NK-92 treated with Interleukin-12 subunit alpha and Interleukin-12 subunit beta, amount 100 ng/mL, for 24 hours (cell line): ENCODE results near the gene NWD2.

Experiments used
- DNase-seq: peaks from one replicate; lab custom pipeline; 2025; lab: John Stamatoyannopoulos, UW

NWD2 gene

DNA sequence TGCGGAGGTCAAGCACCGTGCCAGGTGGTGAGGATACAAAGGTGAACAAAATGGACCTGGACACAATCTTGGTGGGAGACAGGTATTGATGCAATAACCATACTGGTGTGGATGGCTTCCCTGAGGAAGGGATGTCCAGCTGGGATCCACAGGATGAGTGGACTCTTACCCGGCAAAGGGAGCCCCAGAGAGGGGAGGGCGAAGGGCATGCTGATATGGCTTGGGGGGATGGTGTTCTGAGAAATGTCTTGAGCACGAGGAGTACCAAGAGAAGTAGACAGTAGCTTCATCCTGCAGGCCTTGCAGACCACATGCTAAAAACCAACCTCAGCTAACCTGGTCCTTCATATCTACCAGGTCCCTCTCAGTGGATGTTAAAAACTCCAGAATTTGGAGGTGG is 220.8 kb downstream of the NWD2 start:
- no peak for DNase-seq

DNA sequence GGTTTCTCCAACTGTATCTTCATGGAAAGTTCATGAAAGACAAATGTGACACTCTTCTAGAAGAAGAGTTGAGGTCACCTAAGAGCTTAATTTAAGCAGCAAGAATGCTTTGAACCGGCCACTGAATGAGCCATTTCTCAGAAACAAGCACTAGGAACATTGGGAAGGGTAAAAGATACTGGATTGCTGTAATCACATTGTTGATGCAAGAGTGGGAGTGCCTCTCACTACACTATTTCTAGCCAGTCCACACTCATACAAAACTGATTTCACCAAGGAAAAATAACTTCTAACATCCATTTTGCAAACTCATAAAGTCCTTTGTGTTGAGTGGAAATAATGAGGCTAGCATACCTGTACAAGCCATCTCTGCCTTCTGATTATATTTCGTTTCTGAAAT is 221.3 kb downstream of the NWD2 start:
- no peak for DNase-seq

DNA sequence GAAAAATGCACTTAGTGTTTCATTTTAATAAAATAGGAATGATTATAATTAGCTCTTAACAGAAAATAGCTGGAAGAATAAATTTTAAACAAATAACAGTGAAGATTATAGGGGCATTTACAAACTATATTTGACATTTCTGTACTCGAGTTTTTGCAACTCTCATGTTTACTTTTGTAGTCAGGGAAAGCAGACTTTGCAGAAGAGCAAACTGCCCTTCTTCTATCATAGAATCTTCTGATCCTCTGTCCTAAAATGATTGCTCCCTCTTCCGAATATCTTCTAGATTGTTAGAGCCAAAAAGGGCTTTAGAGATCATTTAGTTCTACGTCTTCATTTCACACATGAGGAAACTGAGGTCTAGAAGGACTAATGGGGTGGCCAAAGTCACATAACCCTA is 222.7 kb downstream of the NWD2 start:
- DNase-seq: no peak

DNA sequence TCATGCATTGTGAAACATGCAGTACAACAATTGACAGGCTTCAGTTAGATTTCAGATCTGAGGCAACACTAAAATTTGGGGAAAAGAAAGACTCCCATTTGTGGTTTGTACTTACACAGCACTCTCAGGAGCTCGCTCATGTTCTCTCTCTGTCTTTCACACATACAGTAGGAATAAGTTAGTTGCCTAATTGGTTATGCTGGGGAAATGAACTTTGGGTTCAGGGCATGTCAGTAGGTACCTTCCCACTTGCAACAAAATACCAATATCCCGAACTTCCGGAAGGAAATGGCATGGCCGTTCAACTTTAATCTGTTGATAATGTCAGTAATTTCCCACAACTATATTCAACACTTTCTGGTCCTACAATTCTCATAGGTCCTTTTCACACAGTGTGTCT is 223.3 kb downstream of the NWD2 start:
- DNase-seq: no peak

DNA sequence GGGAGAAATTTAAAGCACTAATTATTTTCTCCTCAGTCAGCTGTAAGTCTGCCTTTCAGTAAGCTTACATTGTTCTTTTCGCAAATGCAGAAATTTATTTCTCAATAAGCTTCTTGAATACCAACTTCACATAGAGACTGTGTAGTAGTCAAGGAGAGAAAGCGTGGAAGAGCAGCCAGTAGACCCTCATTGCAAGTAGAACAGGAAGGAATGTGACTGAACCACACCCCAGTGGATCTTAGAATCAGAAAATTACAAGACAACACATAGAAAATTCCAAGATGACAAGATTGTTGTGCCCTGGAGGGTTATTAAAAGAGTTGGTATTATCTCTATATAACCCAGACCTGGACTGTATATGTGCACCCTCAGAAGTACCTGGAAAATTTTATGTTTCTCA is 224.7 kb downstream of the NWD2 start:
- DNase-seq: no peak

DNA sequence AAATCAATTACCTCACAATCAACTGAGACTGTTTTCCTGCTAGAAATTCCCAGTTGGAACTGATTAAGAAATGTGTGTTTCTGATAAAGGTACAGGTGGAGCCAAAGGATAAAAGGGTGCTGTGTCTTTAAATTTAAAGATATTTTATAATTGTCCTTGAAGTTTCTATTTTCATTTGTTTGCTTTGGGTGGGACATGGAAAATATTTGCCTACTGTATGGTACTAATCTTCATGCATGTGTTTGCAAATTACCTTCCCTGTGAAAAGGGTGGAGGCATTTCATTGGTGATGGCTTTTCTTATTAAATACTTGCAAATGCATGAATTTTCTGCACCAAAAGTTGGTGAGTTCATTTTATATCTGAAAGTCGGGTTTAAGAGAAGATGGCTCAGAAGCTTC is 225.7 kb downstream of the NWD2 start:
- DNase-seq: no peak

DNA sequence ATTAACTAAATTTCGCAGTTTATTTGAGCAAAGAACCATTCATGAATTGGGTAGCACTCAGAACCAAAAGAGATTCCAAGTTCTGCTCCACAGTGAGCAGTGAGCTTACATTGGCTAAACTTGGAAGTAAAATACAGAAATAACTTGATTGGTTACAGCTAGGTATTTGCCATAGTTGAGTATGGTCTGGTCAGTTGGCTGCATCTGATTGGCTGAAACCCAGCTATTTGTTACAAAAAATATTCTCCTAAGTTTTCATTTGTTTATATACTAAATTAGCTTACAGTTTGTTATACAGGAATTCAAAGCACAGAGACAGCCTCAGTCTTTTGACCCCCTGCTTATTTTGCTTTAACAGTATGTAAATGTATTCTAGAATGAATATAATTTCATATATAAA is 226.6 kb downstream of the NWD2 start:
- DNase-seq: no peak

DNA sequence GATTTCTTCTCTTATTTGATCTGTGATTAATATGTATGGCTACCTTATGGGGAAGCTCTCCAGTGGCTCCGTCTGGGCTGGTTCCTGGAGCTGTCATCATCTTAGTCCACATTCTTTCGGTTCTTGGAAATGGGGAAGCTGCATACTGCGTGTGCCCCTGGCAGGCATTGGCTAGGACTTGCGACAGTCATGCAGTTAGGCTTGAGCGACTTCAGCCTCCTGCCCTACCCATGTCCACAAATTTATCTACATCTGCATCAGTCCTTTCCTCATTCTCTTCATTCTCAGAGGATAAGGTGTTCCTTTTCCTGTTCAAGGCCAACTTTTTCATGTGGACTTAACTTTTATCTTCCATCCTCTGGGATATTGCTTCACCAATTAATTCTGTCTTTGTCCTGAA is 227.4 kb downstream of the NWD2 start:
- no peak for DNase-seq

DNA sequence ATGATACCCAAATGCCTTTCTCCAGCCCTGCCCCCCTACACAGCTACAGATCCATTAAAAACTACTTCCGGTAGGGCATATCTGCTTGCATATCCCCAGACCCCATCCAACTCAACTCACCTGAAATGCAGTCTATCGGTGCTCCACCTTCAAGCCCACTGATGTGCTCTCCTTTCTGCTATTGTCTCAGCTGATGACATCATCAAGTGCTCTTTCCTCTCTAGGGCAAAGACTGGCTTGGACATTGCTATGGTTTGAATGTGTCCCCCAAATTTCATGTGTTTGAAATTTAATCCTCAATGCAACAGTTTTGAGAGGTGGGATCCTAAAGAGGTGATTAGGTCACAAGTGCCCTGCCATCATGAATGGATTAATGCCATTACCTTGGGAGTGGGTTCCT is 229.3 kb downstream of the NWD2 start:
- no peak for DNase-seq

DNA sequence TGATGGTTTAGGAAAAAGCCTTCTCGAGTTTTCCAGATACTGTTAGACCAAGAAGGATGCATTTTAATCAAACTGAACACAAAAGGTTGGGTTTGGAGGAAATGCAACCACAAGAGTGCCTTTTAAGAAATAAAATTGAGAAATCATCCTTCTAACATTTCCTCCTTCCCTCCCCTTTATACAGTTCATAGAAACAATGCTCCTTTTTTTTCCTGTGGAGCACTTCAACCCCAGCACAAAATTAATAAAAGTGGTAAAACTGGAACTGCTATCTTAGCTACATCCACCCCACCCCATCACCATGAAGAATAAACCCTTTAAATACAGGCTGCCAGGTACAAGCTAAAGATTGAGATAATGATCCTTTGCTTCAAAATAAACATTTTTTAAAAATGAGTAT is 230.5 kb downstream of the NWD2 start:
- no peak for DNase-seq

DNA sequence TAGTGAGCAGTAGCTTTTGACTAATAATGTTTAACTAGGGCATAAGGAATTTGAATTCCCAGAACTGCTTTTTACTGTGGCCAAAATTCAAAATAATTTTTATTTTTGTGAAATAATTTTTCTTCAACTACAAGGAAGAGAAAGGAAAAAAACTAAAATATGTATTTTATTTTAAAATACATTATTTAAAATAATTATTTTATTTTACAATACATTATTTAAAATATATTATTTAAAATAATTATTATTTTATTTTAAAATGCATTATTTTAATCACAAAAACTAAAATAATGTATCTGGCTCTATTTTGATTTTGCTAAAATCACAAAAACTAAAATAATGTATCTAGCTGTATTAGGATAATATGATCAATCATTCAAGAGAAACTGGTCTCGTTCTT is 231.2 kb downstream of the NWD2 start:
- no peak for DNase-seq

DNA sequence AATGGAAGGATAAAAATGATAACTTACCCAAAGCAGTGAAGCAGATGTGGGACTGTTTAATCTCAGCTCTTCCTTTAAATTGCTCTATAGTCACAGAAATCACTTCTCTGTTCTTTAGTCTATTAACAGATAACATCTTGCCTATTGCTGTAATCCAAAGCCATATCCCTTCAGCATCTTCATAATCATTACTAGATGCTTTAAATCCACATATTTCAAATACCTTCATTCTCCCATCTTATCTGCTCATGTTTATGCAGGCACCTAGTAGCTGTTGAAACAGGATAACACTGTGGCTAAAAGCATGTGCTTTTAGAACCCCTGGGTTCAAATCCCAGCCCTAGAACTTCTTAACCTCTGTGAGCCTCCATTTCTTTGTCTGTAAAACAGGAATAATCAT is 231.7 kb downstream of the NWD2 start:
- DNase-seq: no peak

DNA sequence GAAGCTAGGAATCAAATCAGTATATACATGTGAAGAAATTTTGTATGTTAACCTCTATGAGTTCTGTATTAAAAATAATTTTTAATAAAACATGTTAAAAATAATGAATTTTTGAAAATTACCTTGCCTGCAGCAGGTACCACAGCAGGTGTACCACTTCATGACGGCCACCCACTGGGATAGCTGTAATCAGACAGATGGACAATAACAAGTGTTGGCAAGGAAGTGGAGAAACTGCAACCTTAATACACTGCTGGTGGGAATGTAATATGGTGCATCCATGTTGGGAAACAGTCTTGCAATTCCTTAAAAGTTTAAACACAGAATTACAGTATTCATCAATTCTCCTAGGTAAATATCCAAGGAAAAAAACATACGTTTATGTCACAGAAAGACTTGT is 232.1 kb downstream of the NWD2 start:
- DNase-seq: no peak

DNA sequence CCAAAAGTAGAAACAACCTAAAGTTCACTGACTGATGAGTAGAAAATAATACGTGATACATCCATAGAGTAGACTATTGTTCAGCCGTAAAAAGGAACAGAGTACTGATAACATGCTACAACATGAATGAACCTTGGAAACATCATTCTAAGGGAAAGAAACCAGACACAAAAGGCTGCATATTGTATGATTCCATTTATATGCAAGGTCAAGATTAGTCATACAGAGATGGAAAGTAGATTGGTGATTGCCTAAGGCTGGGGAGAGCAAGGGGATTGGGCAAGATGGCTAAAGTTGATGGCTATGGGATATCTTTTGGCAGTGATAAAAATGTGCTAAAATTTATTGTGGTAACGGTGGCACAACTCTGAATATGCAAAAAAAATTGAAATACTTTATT is 232.6 kb downstream of the NWD2 start:
- no peak for DNase-seq

DNA sequence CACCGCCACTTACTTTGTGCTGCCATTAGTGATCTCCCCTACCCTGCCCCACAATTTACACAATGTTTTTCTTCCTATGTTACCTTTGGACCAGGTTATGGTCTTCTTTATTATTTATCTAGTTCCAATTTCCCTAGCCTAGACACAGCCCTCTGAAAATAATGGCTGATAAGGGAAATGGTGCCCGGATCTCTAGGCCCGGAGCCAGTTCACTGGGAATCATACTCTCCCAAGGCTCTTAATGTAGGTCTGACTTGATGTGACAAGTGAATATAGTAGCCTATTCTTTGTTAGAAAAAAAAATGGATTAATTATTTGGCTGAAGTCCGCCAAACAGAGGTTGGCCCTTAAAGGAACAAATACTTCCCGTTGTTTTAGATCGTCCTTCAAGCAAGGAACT is 233.6 kb downstream of the NWD2 start:
- no peak for DNase-seq

DNA sequence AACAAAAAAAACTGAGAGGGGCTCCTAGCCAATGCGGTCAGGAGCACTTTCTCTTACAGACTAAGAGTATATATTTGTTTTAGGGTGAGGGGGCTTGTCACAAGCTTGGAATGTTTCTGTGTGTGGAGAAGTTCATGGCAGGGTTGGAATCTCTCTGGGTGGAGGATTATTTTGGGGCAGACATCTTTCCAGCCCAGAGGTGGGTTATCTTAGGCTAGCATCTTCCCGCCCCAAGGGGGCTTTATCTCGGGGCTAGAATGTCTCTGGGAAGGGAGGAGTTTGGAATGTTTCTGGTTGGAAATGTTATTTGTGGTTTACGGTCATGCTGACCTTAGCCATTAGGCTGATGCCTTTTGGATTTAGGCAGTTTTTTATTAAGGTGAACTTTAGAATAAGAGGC is 236.0 kb downstream of the NWD2 start:
- no peak for DNase-seq

DNA sequence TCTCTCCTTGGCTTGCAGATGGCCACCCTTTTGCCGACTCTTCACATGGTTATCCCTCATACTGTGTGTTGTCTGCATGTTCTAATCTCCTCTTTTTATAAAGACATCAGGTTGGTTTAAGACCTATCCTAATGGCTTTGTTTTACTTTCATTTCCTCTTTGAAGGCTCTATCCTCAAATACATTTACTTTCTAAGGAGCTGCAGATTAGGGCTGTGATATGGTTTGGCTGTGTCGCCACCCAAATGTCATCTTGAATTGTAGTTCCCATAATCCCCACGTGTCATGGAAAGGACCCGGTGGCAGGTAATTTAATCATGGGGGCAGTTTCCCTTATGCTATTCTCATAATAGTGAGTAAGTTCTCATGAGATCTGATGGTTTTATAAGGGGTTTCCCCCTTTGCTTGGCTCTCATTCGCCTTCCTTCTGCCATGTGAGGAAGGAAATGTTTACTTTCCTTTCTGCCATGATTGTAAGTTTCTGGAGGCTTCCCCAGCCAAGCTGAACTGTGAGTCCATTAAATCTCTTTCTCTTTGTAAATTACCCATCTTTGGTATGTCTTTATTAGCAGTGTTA is 237.1 kb downstream of the NWD2 start:
- DNase-seq: no peak

DNA sequence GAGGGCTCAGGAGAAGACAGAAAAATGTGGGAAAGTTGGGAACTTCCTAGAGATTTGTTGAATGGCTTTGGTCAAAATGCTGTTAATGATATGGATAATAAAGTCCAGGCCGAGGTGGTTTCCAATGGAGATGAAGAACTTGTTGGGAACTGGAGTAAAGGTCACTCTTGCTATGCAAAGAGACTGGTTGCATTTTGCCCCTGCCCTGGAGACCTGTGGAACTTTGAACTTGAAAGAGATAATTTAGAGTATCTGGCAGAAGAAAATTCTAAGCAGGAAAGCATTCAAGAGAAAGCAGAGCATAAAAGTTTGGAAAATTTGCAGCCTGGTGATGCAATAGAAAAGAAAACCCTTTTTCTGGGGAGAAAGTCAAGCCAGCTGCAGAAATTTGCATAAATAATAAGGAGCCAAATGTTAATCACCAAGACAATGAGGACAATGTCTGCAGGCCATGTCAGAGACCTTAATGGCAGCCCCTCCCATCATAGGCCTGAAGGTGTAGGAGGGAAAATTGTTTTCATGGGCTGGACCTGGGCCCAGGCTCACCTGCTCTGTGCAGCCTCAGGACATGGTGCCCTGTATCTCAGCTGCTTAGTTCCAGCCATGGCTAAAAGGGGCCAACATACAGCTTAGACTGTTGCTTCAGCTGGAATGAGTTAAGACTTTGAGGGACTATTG is 237.8 kb downstream of the NWD2 start:
- no peak for DNase-seq

DNA sequence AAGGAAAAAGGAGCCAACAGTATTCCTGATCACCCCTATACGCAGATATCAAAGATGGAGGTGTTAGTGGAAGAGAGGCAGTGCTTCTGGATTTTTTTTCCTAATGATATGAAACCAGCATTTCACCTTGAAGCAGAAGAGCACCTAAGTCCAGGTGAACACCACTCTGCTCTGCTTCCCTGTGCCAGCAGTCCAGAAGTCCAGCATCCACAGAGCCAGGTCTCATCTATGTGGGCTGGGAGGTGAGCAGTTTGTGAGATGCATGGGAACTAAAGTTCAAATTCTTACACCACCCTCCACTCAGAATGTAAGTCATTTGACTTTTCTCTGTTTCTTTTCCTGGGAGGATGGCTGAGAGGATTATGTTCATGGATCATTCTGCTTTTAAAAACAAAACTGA is 239.1 kb downstream of the NWD2 start:
- no peak for DNase-seq

DNA sequence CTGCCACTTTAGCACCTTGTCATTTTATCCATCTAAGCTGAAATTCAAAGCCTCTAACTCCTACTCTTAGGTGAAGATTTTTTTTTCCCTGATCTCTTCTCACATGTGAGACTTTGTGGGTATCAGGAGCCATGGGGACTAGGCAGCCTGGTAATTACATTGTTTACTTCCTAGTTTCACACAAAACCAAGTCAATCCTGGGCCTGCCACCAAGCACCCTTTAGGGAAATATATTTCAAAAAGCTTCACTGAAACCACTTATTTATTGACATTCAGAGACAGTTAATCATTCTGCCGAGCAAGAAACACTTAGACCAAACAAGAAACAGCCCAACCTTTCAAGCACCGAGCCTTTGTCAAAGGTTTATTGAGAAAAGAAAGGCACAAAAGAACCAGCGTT is 241.6 kb downstream of the NWD2 start:
- DNase-seq: no peak

DNA sequence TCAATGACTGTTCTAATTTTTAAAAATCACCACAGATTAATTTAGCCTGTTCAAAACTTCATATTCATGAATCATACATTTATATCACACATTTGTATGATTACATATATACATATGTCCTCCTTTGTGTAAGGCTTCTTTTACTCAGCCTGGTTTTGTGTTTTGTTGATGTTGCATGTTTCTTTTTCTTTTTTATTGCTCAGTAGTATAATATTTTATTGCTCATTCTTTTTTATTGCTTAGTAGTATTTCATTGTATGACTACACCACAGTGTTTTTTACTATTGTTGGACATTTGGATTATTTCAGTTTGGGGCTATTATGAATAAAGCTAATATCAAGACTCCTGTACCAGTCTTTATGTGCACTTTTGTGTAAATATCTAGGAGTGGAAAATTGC is 243.1 kb downstream of the NWD2 start:
- no peak for DNase-seq

DNA sequence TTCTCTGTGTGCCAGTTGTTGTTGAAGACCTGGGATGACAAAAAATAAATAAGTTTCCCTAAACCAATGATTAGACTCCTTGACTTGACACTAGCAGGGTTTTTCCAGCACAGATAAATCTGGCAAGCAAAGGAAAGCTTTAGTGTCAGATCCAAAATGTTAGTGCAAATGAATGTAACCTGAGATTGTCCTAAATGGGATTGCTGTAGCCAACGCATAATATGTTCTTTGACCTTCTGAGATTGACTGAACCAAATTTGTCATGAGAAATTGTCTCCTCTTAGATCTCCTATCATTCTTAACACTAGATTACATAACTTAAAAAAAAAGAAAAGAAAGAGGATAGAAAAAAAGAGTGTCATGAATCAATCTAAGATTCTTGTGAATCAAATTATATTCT is 245.2 kb downstream of the NWD2 start:
- DNase-seq: no peak

DNA sequence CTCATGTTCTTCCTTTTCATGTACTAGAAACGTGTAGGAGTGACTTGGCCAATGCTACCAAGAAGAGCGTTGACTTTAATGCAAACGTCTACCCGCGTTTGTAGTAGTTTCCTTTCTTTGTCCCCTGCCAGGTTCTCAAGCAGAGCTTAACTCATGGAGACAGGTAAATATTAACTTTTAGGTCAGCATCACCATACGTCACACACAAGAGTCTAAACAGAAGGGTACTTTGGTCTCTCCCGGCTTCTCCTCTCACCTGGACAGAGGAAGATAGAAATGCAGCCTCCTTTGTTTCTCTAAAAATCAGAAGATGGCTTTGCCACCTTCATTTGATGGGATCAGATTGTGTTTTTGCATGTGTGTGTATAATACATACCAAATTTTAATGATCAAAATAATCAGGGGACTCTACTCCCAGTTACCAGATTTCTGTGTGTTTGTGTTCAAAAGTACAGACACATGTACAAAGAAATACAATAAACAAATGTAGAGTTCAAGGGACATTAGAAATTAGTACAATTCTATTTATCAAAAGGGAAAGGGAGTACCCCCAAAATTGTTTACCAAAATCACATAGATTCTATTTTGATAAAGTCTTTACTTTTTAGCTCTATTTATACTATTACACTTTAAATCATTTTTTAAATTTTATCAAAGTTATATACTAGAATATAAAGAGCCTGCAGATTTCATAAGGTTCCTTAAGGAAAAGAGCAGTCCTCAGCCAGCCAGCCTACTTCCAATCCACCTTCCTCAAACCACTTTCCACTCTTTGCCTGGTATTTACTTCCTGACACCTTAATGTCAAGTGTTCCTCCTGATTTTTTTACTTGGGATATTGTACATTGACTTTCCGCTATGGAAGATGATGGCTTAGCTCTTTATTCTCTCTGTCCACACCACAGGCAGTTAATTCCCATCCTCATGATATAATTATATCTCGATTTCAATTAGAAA is 246.1 kb downstream of the NWD2 start:
- no peak for DNase-seq
